IMR-90 (cell line): ENCODE results near the gene MGAT5. TPM values are rescaled to one million over a fixed set of nuclear protein-coding genes. Genes with fewer than 3 reads are reported as not detected.

ENCODE experiments used
- ATAC-seq: fragments of 200-7000 bp; cut with Tn5 transposase; 2 replicates; pipeline ENCODE4 v1.9.1; 2020; ENCODE audit warnings: low read depth, mild to moderate bottlenecking, moderate library complexity
- BruUV-seq: library from RNA; stranded (reverse); fragments of 400-500 nt; replicated peaks from 2 replicates; lab custom pipeline; 2021; lab: Mats Ljungman, UMichigan
- CTCF ChIA-PET: fragments of 300-600 bp; formaldehyde crosslinking; extraction: SDS; loops from one replicate; lab custom pipeline; 2021; ENCODE audit warnings: antibody characterized with exemption; lab: Yijun Ruan, JAX
- POLR2A ChIA-PET: fragments of 300-600 bp; sonication (Branson Sonifier 250); formaldehyde crosslinking; loops from one replicate; lab custom pipeline; 2022; ENCODE audit warnings: antibody characterized with exemption; ENCODE audit not compliant: unreplicated experiment; lab: Charles Lee
- DNase-seq: peaks from one replicate; pipeline ENCODE4 v3.0.0; 2013
- H2AFZ ChIP-seq: replicated peaks from 2 replicates; pipeline ENCODE3; 2013; ENCODE audit warnings: low read length, mild to moderate bottlenecking; ENCODE audit not compliant: poor library complexity
- H2AK5ac ChIP-seq: 2 replicates; pipeline ENCODE4 v1.6.1; 2013; ENCODE audit warnings: low read depth, low read length, inconsistent platforms
- H2AK9ac ChIP-seq: replicated peaks from 2 replicates; pipeline ENCODE3; 2013; ENCODE audit warnings: mild to moderate bottlenecking, low read depth, low read length, moderate library complexity; ENCODE audit not compliant: poor library complexity
- H2BK120ac ChIP-seq: 2 replicates; pipeline ENCODE4 v1.6.1; 2013; ENCODE audit warnings: low read depth, low read length, inconsistent platforms
- H2BK15ac ChIP-seq: 3 replicates; pipeline ENCODE4 v1.6.1; 2013; ENCODE audit warnings: low read depth, low read length, inconsistent platforms
- H2BK20ac ChIP-seq: 2 replicates; pipeline ENCODE4 v1.6.1; 2013; ENCODE audit warnings: low read depth, mild to moderate bottlenecking, inconsistent platforms, low read length, moderate library complexity
- H2BK5ac ChIP-seq: 2 replicates; pipeline ENCODE4 v1.6.1; 2013; ENCODE audit warnings: mild to moderate bottlenecking, low read depth, low read length, inconsistent platforms; ENCODE audit not compliant: poor library complexity, severe bottlenecking
- H3K14ac ChIP-seq: replicated peaks from 2 replicates; pipeline ENCODE4 v1.6.1; 2013; ENCODE audit warnings: low read depth, low read length, inconsistent platforms
- H3K18ac ChIP-seq: 2 replicates; pipeline ENCODE4 v1.6.1; 2013; ENCODE audit warnings: low read depth, low read length, control low read depth
- H3K23ac ChIP-seq: 2 replicates; pipeline ENCODE4 v1.6.1; 2013; ENCODE audit warnings: low read depth, low read length, inconsistent platforms
- H3K27ac ChIP-seq: 2 replicates; pipeline ENCODE4 v1.5.1; 2013; ENCODE audit warnings: mild to moderate bottlenecking, control low read depth, low read length; ENCODE audit not compliant: insufficient read depth
- H3K27me3 ChIP-seq: 2 replicates; pipeline ENCODE4 v1.6.1; 2013; ENCODE audit warnings: low read length; ENCODE audit not compliant: control insufficient read depth, insufficient read depth
- H3K36me3 ChIP-seq: 2 replicates; pipeline ENCODE4 v1.6.1; 2013; ENCODE audit warnings: low read length, mixed read lengths; ENCODE audit not compliant: control insufficient read depth, insufficient read depth
- H3K4ac ChIP-seq: 2 replicates; pipeline ENCODE4 v1.6.1; 2013; ENCODE audit warnings: low read depth, low read length, inconsistent platforms
- H3K4me1 ChIP-seq: 2 replicates; pipeline ENCODE4 v1.6.1; 2013; ENCODE audit warnings: low read length, mixed read lengths; ENCODE audit not compliant: control insufficient read depth, insufficient read depth
- H3K4me2 ChIP-seq: 2 replicates; pipeline ENCODE4 v1.6.1; 2013; ENCODE audit warnings: low read depth, mild to moderate bottlenecking, control low read depth, low read length, moderate library complexity
- H3K4me3 ChIP-seq: 2 replicates; pipeline ENCODE4 v1.5.1; 2013; ENCODE audit warnings: low read depth, mild to moderate bottlenecking, control low read depth, low read length, moderate library complexity; ENCODE audit not compliant: insufficient read depth
- H3K56ac ChIP-seq: 2 replicates; pipeline ENCODE4 v1.6.1; 2013; ENCODE audit warnings: low read length, inconsistent platforms; ENCODE audit not compliant: insufficient read depth; ENCODE audit errors: extremely low read depth
- H3K79me1 ChIP-seq, 2 experiments: 2 replicates each; pipeline ENCODE4 v1.6.1; 2013; ENCODE audit warnings: low read length in 2 of 2, inconsistent platforms in 1 of 2, low read depth in 1 of 2
- H3K9ac ChIP-seq: 2 replicates; pipeline ENCODE4 v1.6.1; 2013; ENCODE audit warnings: low read depth, low read length, control low read depth
- H3K9me1 ChIP-seq: 2 replicates; pipeline ENCODE4 v1.6.1; 2013; ENCODE audit warnings: low read length, inconsistent platforms; ENCODE audit not compliant: insufficient read depth
- H3K9me3 ChIP-seq: 2 replicates; pipeline ENCODE4 v1.6.1; 2013; ENCODE audit warnings: low read length; ENCODE audit not compliant: control insufficient read depth, insufficient read depth
- H4K20me1 ChIP-seq: 2 replicates; pipeline ENCODE4 v1.6.1; 2013; ENCODE audit warnings: low read length, inconsistent platforms; ENCODE audit not compliant: insufficient read depth
- H4K5ac ChIP-seq: 2 replicates; pipeline ENCODE4 v1.6.1; 2013; ENCODE audit warnings: mild to moderate bottlenecking, low read depth, low read length, control low read depth
- H4K8ac ChIP-seq, 2 experiments: 2 replicates each; pipeline ENCODE4 v1.6.1; 2013; ENCODE audit warnings: low read depth in 2 of 2, low read length in 2 of 2, control low read depth in 1 of 2, inconsistent platforms in 1 of 2
- H4K91ac ChIP-seq: 2 replicates; pipeline ENCODE4 v1.6.1; 2013; ENCODE audit warnings: low read depth, low read length, inconsistent platforms; ENCODE audit not compliant: insufficient read depth
- RAD21 ChIP-seq: IDR thresholded peaks from 2 replicates; pipeline ENCODE4 v1.6.1; 2012; ENCODE audit warnings: low read length, improper control_type of control experiment
- WGBS, 2 experiments: methylation state at CpG; one replicate each; pipeline versions ENCODE4 v1.1.5 to v1.1.7; 2013; ENCODE audit warnings: missing lambda C conversion rate in 2 of 2; ENCODE audit not compliant: insufficient read length in 1 of 2; ENCODE audit errors: extremely low coverage in 2 of 2; 5-methylcytosine and 5-hydroxymethylcytosine counted together
- dilution Hi-C: fragments of 300-500 bp; cut with HindIII; formaldehyde crosslinking; loops from one replicate; pipeline ENCODE4 v1.14.3; 2018; ENCODE audit warnings: low sequenced_read_pairs; ENCODE audit not compliant: unreplicated experiment
- in situ Hi-C: fragments of 300-500 bp; cut with MboI; formaldehyde crosslinking; loops from 3 replicates; pipeline ENCODE4 v1.14.3; 2019; ENCODE audit warnings: low sequenced_read_pairs, inconsistent platforms, mixed read lengths
- intact Hi-C: fragments of 100-400 bp; cut with micrococcal nuclease; formaldehyde crosslinking; loops from 2 replicates; pipeline ENCODE4 v1.10.0; 2022
- polyA plus RNA-seq, 3 experiments: library from polyadenylated mRNA; depleted of rRNA; stranded (reverse); fragments of >200 nt; gene quantifications; 2 replicates each; pipeline ENCODE4 v1.2.3, GENCODE V29; 2012; ENCODE audit warnings: low replicate concordance in 1 of 3
- total RNA-seq: library from RNA; depleted of rRNA; stranded (reverse); fragments of >200 nt; gene quantifications from 2 replicates; pipeline ENCODE4 v1.2.3, GENCODE V29; 2012

Gene MGAT5
- total and polyA plus RNA-seq, 2 of the 4 experiments (the other 2 are of a cell fraction) = 22.9 to 59.9 TPM

GRCh38 chr2:134368009-134368817, 114.3 kb downstream of the MGAT5 start:
- no peak overlapping the region for H2BK120ac ChIP-seq
- H2BK5ac ChIP-seq = no peak overlapping the region
- H3K9me3 ChIP-seq = no peaks in the 10 kb centered on the region
- H4K91ac ChIP-seq = no peak overlapping the region
- intact Hi-C loops = no loop called here
- ChIA-PET CTCF (interaction anchor here (1.0 kb wide), 1 partner anchor 45 kb away, joined by 3 read pairs; no protein-coding TSS in a partner anchor), POLR2A (interaction anchor here (0.6 kb wide), 1 partner anchor 66 kb away, joined by 3 read pairs; no protein-coding TSS in a partner anchor)
- peak overlapping the region; percentile 31; the same call in 1 of the 2 replicates for H2AK5ac ChIP-seq
- no peak overlapping the region for H2BK15ac ChIP-seq
- no peak overlapping the region for H3K9ac ChIP-seq
- peak; percentile 69 for DNase-seq
- no peak overlapping the region for H3K27ac ChIP-seq
- H3K4ac ChIP-seq = no peak overlapping the region
- H2AFZ ChIP-seq = no peak overlapping the region
- dilution Hi-C loops = no loop called here
- H3K14ac ChIP-seq = peak overlapping the region; percentile 21
- H4K5ac ChIP-seq = no peak overlapping the region
- peaks cover 0 to 35% of the 10 kb centered on the region in 2 experiments; a peak in 2 of 4 replicates for H3K79me1 ChIP-seq
- no peak overlapping the region for H4K8ac ChIP-seq
- H3K23ac ChIP-seq = no peak overlapping the region
- H3K27me3 ChIP-seq = no peaks in the 10 kb centered on the region
- H3K56ac ChIP-seq = no peak overlapping the region
- peaks cover 19% of the 10 kb centered on the region for H3K36me3 ChIP-seq
- ATAC-seq = peak; percentile 24
- in situ Hi-C loops = no loop called here
- H2BK20ac ChIP-seq = no peak overlapping the region
- H3K18ac ChIP-seq = no peak overlapping the region
- H3K4me1 ChIP-seq = peaks cover 26% of the 10 kb centered on the region
- no TSS peak for BruUV-seq
- no peak overlapping the region for H2AK9ac ChIP-seq
- 40% methylated on average over 1 of the region's 6 CpGs; no CpG with 5 or more reads in 1 of the 2 experiments for WGBS, 2 experiments
- peaks cover 37% of the 10 kb centered on the region for H3K9me1 ChIP-seq
- H3K4me3 ChIP-seq = no peak overlapping the region
- no peak for TF ChIP-seq RAD21
- no peak overlapping the region; the same call in 1 of the 2 replicates for H3K4me2 ChIP-seq
- H4K20me1 ChIP-seq = peaks cover 4% of the 10 kb centered on the region; the same call in 1 of the 2 replicates
